Smooth muscle cell (in vitro differentiated cells): ENCODE data around the gene CC2D2B. TPM values are rescaled to one million over a fixed set of nuclear protein-coding genes. Genes with fewer than 3 reads are reported as not detected.

ENCODE experiments used
- DNase-seq: peaks from one replicate; lab custom pipeline; 2025; ENCODE audit not compliant: unreplicated experiment; lab: John Stamatoyannopoulos, UW
- H2AFZ ChIP-seq: fragments of 200-600 bp; sonication (generic); 2 replicates; pipeline ENCODE4 v1.6.0; 2016; ENCODE audit warnings: antibody characterized with exemption, low read depth, mild to moderate bottlenecking
- H3F3A ChIP-seq: fragments of 200-600 bp; sonication (generic); 2 replicates; pipeline ENCODE4 v1.6.0; 2017; ENCODE audit warnings: antibody characterized with exemption, low read depth
- H3K27ac ChIP-seq: fragments of 200-600 bp; sonication (generic); 2 replicates; pipeline ENCODE4 v1.5.1; 2016; ENCODE audit warnings: low read depth, mild to moderate bottlenecking
- H3K27me3 ChIP-seq: fragments of 200-600 bp; sonication (generic); 2 replicates; pipeline ENCODE4 v1.6.1; 2016; ENCODE audit warnings: low read depth, mild to moderate bottlenecking
- H3K36me3 ChIP-seq: fragments of 200-600 bp; sonication (generic); 2 replicates; pipeline ENCODE4 v1.5.1; 2016; ENCODE audit warnings: low read depth
- H3K4me1 ChIP-seq: fragments of 200-600 bp; sonication (generic); 2 replicates; pipeline ENCODE4 v1.5.1; 2016; ENCODE audit warnings: low read depth
- H3K4me2 ChIP-seq: fragments of 200-600 bp; sonication (generic); 2 replicates; pipeline ENCODE4 v1.6.0; 2016; ENCODE audit warnings: mild to moderate bottlenecking
- H3K4me3 ChIP-seq: fragments of 200-600 bp; sonication (generic); 2 replicates; pipeline ENCODE4 v1.5.1; 2016; ENCODE audit warnings: mild to moderate bottlenecking
- H3K79me2 ChIP-seq: fragments of 200-600 bp; sonication (generic); 2 replicates; pipeline ENCODE4 v1.6.0; 2016; ENCODE audit warnings: low read depth, mild to moderate bottlenecking
- H3K9ac ChIP-seq: fragments of 200-600 bp; sonication (generic); 2 replicates; pipeline ENCODE4 v1.6.0; 2016; ENCODE audit warnings: low read depth
- H3K9me3 ChIP-seq: fragments of 200-600 bp; sonication (generic); replicated peaks from 2 replicates; pipeline ENCODE4 v1.5.1; 2016; ENCODE audit warnings: low read depth
- H4K20me1 ChIP-seq: fragments of 200-600 bp; sonication (generic); 2 replicates; pipeline ENCODE4 v1.6.0; 2016; ENCODE audit warnings: low read depth
- CTCF ChIP-seq: fragments of 200-600 bp; sonication (generic); IDR thresholded peaks from 2 replicates; pipeline ENCODE4 v1.5.1; 2017; ENCODE audit warnings: borderline replicate concordance, mild to moderate bottlenecking, antibody characterized with exemption; ENCODE audit not compliant: insufficient read depth, poor library complexity, severe bottlenecking
- WGBS: methylation state at CpG from one replicate; pipeline ENCODE4 v1.1.7; 2016; ENCODE audit warnings: low lambda C conversion rate; 5-methylcytosine and 5-hydroxymethylcytosine counted together
- polyA plus RNA-seq: library from polyadenylated mRNA; unstranded; fragments of >200 nt; fragmentation: Nextera tagmentation; extraction: Ambion mirVana; gene quantifications from 2 replicates; pipeline ENCODE4 v1.2.1, GENCODE V29; 2016
- total RNA-seq: library from RNA; depleted of rRNA; stranded (reverse); fragments of >200 nt; gene quantifications from 2 replicates; pipeline ENCODE4 v1.2.3, GENCODE V29; 2014

CC2D2B gene
- total and polyA plus RNA-seq, 2 experiments from 2014 or later = not detected

GRCh38 chr10:96038476-96039387 lies 131.0 kb downstream of the CC2D2B start:
- no peak overlapping the region for H3K4me3 ChIP-seq
- peaks cover 2% of the 10 kb centered on the region for H3F3A ChIP-seq
- H3K9ac ChIP-seq = no peak overlapping the region
- no peaks in the 10 kb centered on the region for H3K9me3 ChIP-seq
- TF ChIP-seq CTCF = no peak
- no peak for DNase-seq
- 71% methylated on average over 4 of the region's 4 CpGs for WGBS
- peaks cover 7% of the 10 kb centered on the region for H3K27me3 ChIP-seq
- H3K36me3 ChIP-seq = no peaks in the 10 kb centered on the region
- H3K27ac ChIP-seq = no peak overlapping the region
- no peak overlapping the region for H2AFZ ChIP-seq
- peaks cover 13% of the 10 kb centered on the region for H3K4me1 ChIP-seq
- no peaks in the 10 kb centered on the region for H4K20me1 ChIP-seq
- peaks cover 2% of the 10 kb centered on the region for H3K79me2 ChIP-seq
- H3K4me2 ChIP-seq = no peak overlapping the region

GRCh38 chr10:96041146-96041545 lies 133.4 kb downstream of the CC2D2B start:
- Histone ChIP-seq H3K4me3 (no peak overlapping the region), H3K9ac (no peak overlapping the region), H3K79me2 (peaks cover 26% of the 10 kb centered on the region), H3K36me3 (no peaks in the 10 kb centered on the region), H3K9me3 (no peaks in the 10 kb centered on the region), H3K27ac (no peak overlapping the region), H3K27me3 (peaks cover 7% of the 10 kb centered on the region), H3F3A (peaks cover 2% of the 10 kb centered on the region), H3K4me2 (no peak overlapping the region), H4K20me1 (peaks cover 9% of the 10 kb centered on the region), H2AFZ (no peak overlapping the region), H3K4me1 (peaks cover 22% of the 10 kb centered on the region)
- 83% methylated on average over 11 of the region's 11 CpGs for WGBS
- no peak for DNase-seq
- no peak for TF ChIP-seq CTCF

GRCh38 chr10:96043033-96043892 lies 135.5 kb downstream of the CC2D2B start, which contains the start of gene CCNJ:
TSS of gene CCNJ (plus strand) at chr10:96043583. CDS start at chr10:96044394, 811 bp downstream.
- no peak for TF ChIP-seq CTCF
- H3K79me2 ChIP-seq = peaks cover 46% of the 10 kb centered on the region
- WGBS = 4% methylated on average over 81 of the region's 92 CpGs
- peaks cover 30% of the 10 kb centered on the region for H4K20me1 ChIP-seq
- no peaks in the 10 kb centered on the region for H3K27me3 ChIP-seq
- H3K9me3 ChIP-seq = no peaks in the 10 kb centered on the region
- H3K27ac ChIP-seq = peak within 1 kb of the TSS; percentile 79
- peak within 1 kb of the TSS; percentile 96 for H2AFZ ChIP-seq
- H3F3A ChIP-seq = peaks cover 2% of the 10 kb centered on the region
- H3K4me3 ChIP-seq = peak within 1 kb of the TSS; percentile 84
- peak; percentile 57 for DNase-seq
- H3K9ac ChIP-seq = peak within 1 kb of the TSS; percentile 96
- peaks cover 22% of the 10 kb centered on the region for H3K4me1 ChIP-seq
- H3K36me3 ChIP-seq = no peaks in the 10 kb centered on the region
- peak within 1 kb of the TSS; percentile 90 for H3K4me2 ChIP-seq
